ENCODE results near the gene UPK3A.

Gene UPK3A

GRCh38 chr22:45284705-45285262 lies at the start of gene UPK3A:
TSS of gene UPK3A (plus strand) at chr22:45284949. CDS start at chr22:45285014, 65 bp downstream.
- ATAC-seq (ENCODE audit: low read depth), result peak; percentile 92
- no peaks in the 10 kb centered on the region for H3K9me3 ChIP-seq (ENCODE audit: severe bottlenecking)
- no peaks in the 10 kb centered on the region for H3K27me3 ChIP-seq (ENCODE audit: insufficient read depth, poor library complexity, severe bottlenecking)
- H3K4me1 ChIP-seq (ENCODE audit: insufficient read depth, poor library complexity, severe bottlenecking), result no peaks in the 10 kb centered on the region
- no peak for TF ChIP-seq CTCF (IDR thresholded peaks at IDR 0.05; ENCODE audit: poor library complexity, severe bottlenecking)
- no peaks in the 10 kb centered on the region for H3K36me3 ChIP-seq (ENCODE audit: low read depth)
- no peak within 1 kb of the TSS for H3K27ac ChIP-seq (ENCODE audit: poor library complexity, severe bottlenecking)
- no peak for DNase-seq (ENCODE audit: low spot score)
- no peak within 1 kb of the TSS for H3K4me3 ChIP-seq (ENCODE audit: severe bottlenecking)

GRCh38 chr22:45235101-45235777 lies 49.5 kb upstream of the UPK3A start:
- Histone ChIP-seq H3K4me3 (ENCODE audit: severe bottlenecking) (no peak overlapping the region), H3K36me3 (ENCODE audit: low read depth) (peaks cover 25% of the 10 kb centered on the region), H3K27me3 (ENCODE audit: insufficient read depth, poor library complexity, severe bottlenecking) (no peaks in the 10 kb centered on the region), H3K27ac (ENCODE audit: poor library complexity, severe bottlenecking) (no peak overlapping the region), H3K4me1 (ENCODE audit: insufficient read depth, poor library complexity, severe bottlenecking) (peaks cover 22% of the 10 kb centered on the region), H3K9me3 (ENCODE audit: severe bottlenecking) (no peaks in the 10 kb centered on the region)
- no peak for TF ChIP-seq CTCF (IDR thresholded peaks at IDR 0.05; ENCODE audit: poor library complexity, severe bottlenecking)
- DNase-seq (ENCODE audit: low spot score), result no peak
- ATAC-seq (ENCODE audit: low read depth), result no peak

GRCh38 chr22:45235851-45236342 lies 48.9 kb upstream of the UPK3A start:
- peaks cover 16% of the 10 kb centered on the region for H3K4me1 ChIP-seq (ENCODE audit: insufficient read depth, poor library complexity, severe bottlenecking)
- no peak overlapping the region for H3K27ac ChIP-seq (ENCODE audit: poor library complexity, severe bottlenecking)
- ATAC-seq (ENCODE audit: low read depth), result no peak
- TF ChIP-seq CTCF (IDR thresholded peaks at IDR 0.05; ENCODE audit: poor library complexity, severe bottlenecking), result no peak
- no peaks in the 10 kb centered on the region for H3K27me3 ChIP-seq (ENCODE audit: insufficient read depth, poor library complexity, severe bottlenecking)
- H3K36me3 ChIP-seq (ENCODE audit: low read depth), result peaks cover 25% of the 10 kb centered on the region
- DNase-seq (ENCODE audit: low spot score), result no peak
- H3K9me3 ChIP-seq (ENCODE audit: severe bottlenecking), result no peaks in the 10 kb centered on the region
- no peak overlapping the region for H3K4me3 ChIP-seq (ENCODE audit: severe bottlenecking)

GRCh38 chr22:45237065-45237990 lies 47.4 kb upstream of the UPK3A start:
- H3K4me3 ChIP-seq (ENCODE audit: severe bottlenecking), result no peak overlapping the region
- no peak for DNase-seq (ENCODE audit: low spot score)
- peaks cover 6% of the 10 kb centered on the region for H3K4me1 ChIP-seq (ENCODE audit: insufficient read depth, poor library complexity, severe bottlenecking)
- no peak for ATAC-seq (ENCODE audit: low read depth)
- no peak overlapping the region for H3K27ac ChIP-seq (ENCODE audit: poor library complexity, severe bottlenecking)
- H3K36me3 ChIP-seq (ENCODE audit: low read depth), result peaks cover 25% of the 10 kb centered on the region
- H3K27me3 ChIP-seq (ENCODE audit: insufficient read depth, poor library complexity, severe bottlenecking), result no peaks in the 10 kb centered on the region
- H3K9me3 ChIP-seq (ENCODE audit: severe bottlenecking), result no peaks in the 10 kb centered on the region
- no peak for TF ChIP-seq CTCF (IDR thresholded peaks at IDR 0.05; ENCODE audit: poor library complexity, severe bottlenecking)

Measured in RWPE2 (cell line).